GM18511 (cell line): Measurements from ENCODE around the gene KCNE1.
"Not testable (repeated sequence)": the region's sequence is repeated elsewhere in the genome, so short reads cannot be mapped to it uniquely, and the experiment has no call there.

Experiments
- ATAC-seq: cut with Tn5 transposase; IDR thresholded peaks from one replicate; pipeline ENCODE4 v1.9.1; 2021; ENCODE audit warnings: mild to moderate bottlenecking, moderate library complexity; ENCODE audit not compliant: unreplicated experiment

The KCNE1 gene

GRCh38 chr21:34511787-34512455, at the start of gene KCNE1:
Gene KCNE1, minus strand, starts transcription at chr21:34512210. Its CDS starts 62,576 bp downstream, at chr21:34449634.
- no peak for ATAC-seq

- ATAC-seq, result no peak
Observed at GRCh38 chr21:34561806-34562205, 49.8 kb upstream of the KCNE1 start.

- no peak for ATAC-seq
Observed at GRCh38 chr21:34560609-34561008, 48.6 kb upstream of the KCNE1 start.

GRCh38 chr21:34560021-34560420, 48.0 kb upstream of the KCNE1 start:
- ATAC-seq, result no peak

- no peak for ATAC-seq
Observed at GRCh38 chr21:34559089-34559631, 47.1 kb upstream of the KCNE1 start.

- ATAC-seq, result no peak
Observed at GRCh38 chr21:34558166-34558565, 46.2 kb upstream of the KCNE1 start.

GRCh38 chr21:34557261-34557660, 45.3 kb upstream of the KCNE1 start:
- no peak for ATAC-seq

- ATAC-seq, result not testable (repeated sequence)
Observed at GRCh38 chr21:34554670-34555069, 42.7 kb upstream of the KCNE1 start.

- ATAC-seq, result no peak
Observed at GRCh38 chr21:34554227-34554626, 42.2 kb upstream of the KCNE1 start.

- no peak for ATAC-seq
Observed at GRCh38 chr21:34553151-34553952, 41.3 kb upstream of the KCNE1 start.

- ATAC-seq, result no peak
Observed at GRCh38 chr21:34552360-34553098, 40.5 kb upstream of the KCNE1 start.

- no peak for ATAC-seq
Observed at GRCh38 chr21:34550182-34550799, 38.3 kb upstream of the KCNE1 start.

GRCh38 chr21:34548781-34549376, 36.9 kb upstream of the KCNE1 start:
- ATAC-seq, result no peak

GRCh38 chr21:34546542-34546941, 34.5 kb upstream of the KCNE1 start:
- no peak for ATAC-seq

- peak; percentile 92 for ATAC-seq
Observed at GRCh38 chr21:34545079-34545884, 33.3 kb upstream of the KCNE1 start.

GRCh38 chr21:34544032-34544496, 32.1 kb upstream of the KCNE1 start:
- ATAC-seq, result no peak

GRCh38 chr21:34543017-34543416, 31.0 kb upstream of the KCNE1 start:
- no peak for ATAC-seq

- no peak for ATAC-seq
Observed at GRCh38 chr21:34540206-34540605, 28.2 kb upstream of the KCNE1 start.

- ATAC-seq, result no peak
Observed at GRCh38 chr21:34537838-34538237, 25.8 kb upstream of the KCNE1 start.

- ATAC-seq, result no peak
Observed at GRCh38 chr21:34536820-34537219, 24.8 kb upstream of the KCNE1 start.
